SW 1271 (cell line): Measurements from ENCODE around the gene TCEA3.

ENCODE experiments used
- DNase-seq, 2 experiments: peaks; one replicate each; lab custom pipeline; 2025; lab: John Stamatoyannopoulos, UW

The TCEA3 gene

GRCh38 chr1:23421343-23421742, 3.2 kb downstream of the TCEA3 start:
- no peak for DNase-seq

DNA sequence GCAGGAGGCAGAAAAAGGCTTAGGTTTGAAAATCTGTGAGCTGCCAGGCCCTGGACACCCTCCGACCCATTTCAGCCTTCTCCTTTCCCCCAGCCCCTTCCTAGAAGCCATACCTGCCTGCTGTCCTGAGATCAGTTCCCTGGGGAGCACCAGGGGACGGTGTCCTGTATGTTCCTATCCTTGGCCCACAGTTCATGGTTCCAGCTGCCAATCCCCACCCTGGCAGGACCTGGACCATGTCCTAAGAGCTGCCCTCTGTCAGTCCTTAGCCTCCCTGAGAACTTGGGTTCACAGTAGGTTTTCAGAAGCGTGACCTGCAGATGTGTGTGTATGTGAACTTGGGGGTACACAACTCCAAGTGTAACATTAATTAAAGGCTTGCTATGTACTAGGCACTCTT, 3.8 kb downstream of the TCEA3 start:
- no peak for DNase-seq

DNA sequence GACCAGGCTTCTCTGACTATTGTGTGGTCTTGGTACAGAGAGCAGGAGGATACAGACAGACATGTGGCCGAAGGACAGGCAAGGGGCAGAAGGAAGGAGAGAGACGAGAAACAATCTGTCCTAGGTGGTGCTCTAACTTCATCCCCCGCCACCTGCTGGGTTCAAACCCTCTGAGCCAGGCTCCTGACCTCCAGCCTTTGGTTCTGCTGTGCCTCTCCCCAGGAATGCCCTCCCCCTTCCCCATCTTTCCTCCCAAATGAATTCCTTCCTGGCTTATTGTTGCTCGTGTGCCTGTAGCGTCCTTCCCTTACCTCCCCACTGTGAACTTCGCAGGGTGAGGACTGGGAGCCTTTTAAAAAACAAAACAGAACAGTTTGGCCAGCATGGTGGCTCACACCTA, 5.4 kb downstream of the TCEA3 start:
- no peak for DNase-seq

DNA sequence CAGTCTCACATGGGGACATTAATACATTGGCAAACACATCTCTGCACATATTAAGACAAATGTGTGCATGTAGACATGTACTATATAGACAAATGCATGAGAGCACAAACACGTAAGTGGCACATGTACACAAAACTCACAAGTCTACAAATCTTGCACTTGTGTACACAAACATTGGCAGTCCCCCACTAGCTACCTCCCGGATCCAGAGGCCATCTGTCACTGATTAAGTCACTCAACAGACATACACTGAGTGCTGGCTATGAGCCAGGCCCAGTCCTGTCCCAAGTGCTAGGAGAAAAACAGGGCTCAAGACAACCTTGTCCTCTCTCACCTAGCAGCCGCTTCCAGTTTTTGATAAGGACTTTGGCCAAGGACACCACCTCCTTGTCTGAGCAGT, 7.0 kb downstream of the TCEA3 start:
- DNase-seq, result no peak

DNA sequence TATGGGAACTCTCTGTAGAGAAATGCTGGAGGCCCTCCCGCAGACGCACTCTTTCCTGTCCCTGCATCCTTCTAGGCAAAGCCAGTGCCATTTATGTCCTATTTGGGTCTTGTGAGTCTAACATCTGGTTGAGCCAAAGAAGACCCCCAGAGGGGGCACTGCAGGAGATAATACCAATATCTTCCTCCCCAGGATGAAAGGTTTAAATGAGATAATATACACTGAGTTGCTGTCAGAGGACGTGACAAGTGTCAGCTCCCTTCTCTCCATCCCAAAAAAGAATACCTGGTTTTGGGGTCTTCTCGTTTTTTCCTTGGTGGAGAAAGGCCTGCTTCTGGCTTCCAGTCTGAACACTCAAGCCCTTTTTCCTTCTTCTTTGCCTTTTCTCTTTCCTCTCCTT, 7.6 kb downstream of the TCEA3 start:
- DNase-seq, result no peak

GRCh38 chr1:23408797-23409290, 15.7 kb downstream of the TCEA3 start:
- DNase-seq, result no peak

DNA sequence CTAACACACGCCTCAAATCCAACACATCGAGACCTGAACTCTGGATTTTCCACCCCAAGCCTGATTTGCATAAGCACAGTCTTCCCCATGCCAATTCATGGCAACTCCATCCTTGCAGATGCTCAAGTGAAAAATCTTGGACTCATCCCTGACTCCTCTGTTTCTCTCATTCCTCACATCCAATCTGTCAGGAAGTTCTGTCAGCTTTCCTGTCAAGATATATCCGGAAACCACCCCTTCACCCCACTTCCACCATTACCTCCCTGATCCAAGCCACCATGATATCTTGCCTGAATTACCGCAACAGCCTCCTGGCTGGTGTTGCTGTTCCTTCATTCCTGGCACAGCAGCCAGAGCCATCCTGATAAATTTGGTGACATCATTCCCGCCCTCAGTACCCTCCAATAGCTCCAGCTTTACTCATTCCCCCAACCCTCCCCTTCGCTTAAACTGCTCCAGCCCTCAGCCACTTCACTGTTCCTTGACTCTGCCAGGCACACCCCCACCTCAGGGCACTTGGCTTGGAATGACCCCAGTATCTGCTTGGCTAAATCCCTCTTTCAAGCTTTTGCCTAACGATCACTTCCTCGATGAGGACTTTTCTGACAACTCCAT, 17.4 kb downstream of the TCEA3 start:
- DNase-seq, result no peak

- DNase-seq, result no peak
These were observed 18.6 kb downstream of the TCEA3 start for GRCh38 chr1:23405946-23406345.

GRCh38 chr1:23403735-23404486, 20.6 kb downstream of the TCEA3 start:
- peak; percentile 65 to 89 for DNase-seq

DNA sequence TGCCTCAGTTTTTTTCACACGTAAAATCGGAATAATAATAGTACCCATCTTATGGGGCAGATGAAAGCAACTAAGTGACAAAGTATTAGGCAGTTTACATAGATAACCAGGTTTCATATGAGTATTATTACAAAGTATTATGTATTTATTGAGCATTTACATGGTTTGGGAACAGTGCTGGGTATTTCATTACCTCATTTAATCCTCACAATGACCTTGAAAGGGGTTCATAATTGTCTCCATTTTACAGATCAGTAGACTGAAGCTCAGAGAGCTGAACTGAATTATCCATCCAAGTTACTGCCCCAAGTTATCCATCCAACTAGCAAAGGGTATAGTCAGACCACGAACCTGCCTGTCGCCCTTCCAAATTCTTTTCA, 21.2 kb downstream of the TCEA3 start:
- no peak for DNase-seq

DNA sequence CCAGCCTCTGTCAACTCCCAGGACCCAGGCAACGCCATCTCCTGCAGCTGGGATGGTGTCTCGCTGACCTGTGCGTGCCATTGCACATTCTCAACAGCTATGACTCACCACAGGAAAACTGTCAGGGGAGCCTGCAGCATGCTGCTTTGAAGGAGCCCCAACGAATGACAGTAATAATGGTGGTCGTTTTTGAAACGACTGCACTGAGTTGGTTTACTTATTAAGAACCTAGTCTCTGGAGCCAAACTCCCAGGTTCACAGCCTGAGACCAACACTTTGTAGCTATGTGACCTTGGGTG, 21.6 kb downstream of the TCEA3 start:
- peak; percentile 45 to 67 for DNase-seq

GRCh38 chr1:23402286-23403037, 22.1 kb downstream of the TCEA3 start:
- no peak for DNase-seq

- no peak for DNase-seq
These were observed 23.2 kb downstream of the TCEA3 start for GRCh38 chr1:23401313-23401712.

DNA sequence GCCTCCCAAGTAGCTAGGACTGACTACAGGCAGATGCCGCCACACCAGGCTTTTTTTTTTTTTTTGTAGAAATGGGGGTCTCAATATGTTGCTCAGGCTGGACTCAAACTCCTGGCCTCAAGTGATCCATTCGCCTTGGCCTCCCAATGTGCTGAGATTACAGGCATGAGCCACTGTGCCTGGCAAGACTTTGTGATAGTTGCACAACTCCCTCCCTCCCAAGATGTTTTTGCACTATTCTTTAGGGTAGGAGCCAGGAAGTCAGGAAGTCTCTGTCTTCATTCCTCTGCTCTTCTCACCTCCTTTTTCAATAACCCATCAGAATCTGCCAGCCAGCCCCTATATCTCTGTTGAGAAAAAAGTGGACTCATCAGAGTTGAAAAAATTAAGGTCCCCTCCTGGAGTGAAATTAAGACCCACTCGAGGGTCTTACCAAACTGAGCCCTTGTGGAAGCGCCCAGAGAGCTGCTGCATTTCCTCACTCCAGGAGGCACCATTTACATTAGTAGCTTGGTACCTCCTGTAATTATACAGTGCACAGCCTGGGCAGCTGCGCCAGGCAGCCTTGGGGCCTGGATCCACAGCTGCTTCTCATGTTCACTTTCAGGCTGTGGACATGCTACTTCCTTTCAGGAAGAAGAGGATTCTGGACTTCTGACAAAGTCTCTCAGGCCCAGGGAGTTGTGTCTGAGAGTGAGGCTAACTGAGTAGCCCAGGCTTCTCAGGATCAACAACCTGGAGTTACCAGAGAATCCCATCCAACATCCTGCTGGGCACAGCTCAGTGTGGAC, 24.0 kb downstream of the TCEA3 start:
- DNase-seq, result no peak

DNA sequence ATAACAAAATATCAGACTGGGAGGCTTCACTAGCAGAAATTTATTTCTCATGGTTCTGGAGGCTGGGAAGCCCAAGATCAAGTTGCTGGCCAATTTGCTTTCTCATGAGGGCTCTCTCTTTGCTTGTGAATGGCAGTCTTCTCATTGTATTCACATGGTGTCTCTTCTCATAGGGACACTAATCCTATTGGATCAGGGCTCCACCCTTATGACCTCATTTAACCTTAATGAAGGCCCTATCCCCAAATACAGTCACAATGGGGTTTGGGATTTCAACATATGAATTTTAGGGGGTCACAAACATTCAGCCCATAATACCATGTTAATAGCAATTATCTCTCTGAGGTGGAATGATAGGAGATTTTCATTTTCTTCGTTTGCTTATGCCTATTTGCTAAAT, 25.3 kb downstream of the TCEA3 start:
- DNase-seq, result no peak

- no peak for DNase-seq
These were observed 26.6 kb downstream of the TCEA3 start for GRCh38 chr1:23397908-23398307.

GRCh38 chr1:23396380-23396779, 28.2 kb downstream of the TCEA3 start:
- no peak for DNase-seq

GRCh38 chr1:23395849-23396248, 28.7 kb downstream of the TCEA3 start:
- no peak for DNase-seq

- DNase-seq, result no peak
These were observed 29.3 kb downstream of the TCEA3 start for GRCh38 chr1:23395154-23395724.

DNA sequence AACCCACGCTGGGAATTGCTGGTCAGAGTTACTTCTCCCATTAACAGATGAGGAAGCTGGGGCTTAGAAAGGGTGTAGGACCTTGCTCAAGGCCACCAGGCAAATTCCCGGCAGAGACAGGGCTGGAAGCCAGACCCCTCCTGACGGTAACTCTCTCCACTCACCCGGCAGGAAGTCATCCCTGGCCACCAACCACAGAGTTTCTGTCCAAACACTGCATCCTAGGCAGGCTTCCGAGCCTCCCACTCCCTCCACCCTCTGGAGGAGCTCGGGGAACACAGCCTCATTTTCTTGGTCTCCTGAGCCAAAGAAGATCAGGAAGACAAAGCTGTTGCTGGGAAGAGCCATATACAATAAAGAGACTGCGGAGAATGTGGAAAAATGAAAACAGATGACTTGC, 29.9 kb downstream of the TCEA3 start:
- no peak for DNase-seq

- no peak for DNase-seq
These were observed 30.4 kb downstream of the TCEA3 start for GRCh38 chr1:23394181-23394580.

GRCh38 chr1:23393706-23394105, 30.8 kb downstream of the TCEA3 start:
- DNase-seq, result no peak
